Measurements from ENCODE around the gene PMFBP1. TPM values are rescaled to one million over a fixed set of nuclear protein-coding genes. Genes with fewer than 3 reads are reported as not detected.

The PMFBP1 gene
- total RNA-seq = under 0.01 TPM in 1 of 2 replicates, not detected in the other

DNA sequence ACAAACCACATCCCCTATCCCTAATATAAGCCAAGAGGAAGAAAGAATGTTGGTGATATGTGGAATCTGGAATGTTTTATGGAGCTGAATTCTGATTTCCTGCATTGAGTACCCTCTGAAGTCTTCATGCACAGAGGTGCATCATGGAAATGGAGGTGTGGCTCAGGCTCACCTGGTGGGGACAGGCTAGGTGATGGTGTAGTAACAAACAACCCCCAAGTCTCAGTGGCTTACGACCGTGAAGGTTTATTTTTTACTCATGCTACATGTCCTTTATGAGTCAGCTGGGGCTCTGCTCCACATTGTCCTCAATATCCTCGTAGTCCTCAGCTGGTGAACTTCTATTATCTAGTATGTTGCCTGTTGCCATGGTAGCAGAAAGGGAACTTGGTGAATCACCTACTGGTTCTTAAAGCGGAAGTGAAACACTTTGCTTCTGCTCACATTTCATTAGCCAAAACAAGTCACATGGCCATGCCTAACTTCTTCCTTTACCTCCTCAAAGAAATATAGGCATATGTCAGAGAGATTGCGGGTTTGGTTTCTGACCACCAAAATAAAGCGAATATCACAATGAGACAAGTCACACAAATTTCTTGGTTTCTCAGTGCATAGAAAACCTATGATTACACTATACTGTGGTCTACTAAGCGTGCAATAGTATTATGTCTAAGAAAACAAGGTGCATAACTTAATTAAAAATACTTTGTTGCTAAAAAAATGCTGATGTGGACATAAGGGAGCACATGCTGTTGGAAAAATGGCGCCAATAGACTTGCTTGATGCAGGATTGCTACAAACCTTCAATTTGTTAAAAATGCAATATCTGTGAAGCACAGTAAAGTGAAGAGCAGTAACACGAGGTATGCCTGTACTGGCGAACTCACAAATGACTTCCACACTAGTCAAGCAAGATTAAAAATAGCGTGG lies at the start of gene PMFBP1:
Gene PMFBP1, minus strand, starts transcription at position 51 of the 930 bp plus-strand sequence. CDS start 947 bp downstream, outside the sequence.

DNA sequence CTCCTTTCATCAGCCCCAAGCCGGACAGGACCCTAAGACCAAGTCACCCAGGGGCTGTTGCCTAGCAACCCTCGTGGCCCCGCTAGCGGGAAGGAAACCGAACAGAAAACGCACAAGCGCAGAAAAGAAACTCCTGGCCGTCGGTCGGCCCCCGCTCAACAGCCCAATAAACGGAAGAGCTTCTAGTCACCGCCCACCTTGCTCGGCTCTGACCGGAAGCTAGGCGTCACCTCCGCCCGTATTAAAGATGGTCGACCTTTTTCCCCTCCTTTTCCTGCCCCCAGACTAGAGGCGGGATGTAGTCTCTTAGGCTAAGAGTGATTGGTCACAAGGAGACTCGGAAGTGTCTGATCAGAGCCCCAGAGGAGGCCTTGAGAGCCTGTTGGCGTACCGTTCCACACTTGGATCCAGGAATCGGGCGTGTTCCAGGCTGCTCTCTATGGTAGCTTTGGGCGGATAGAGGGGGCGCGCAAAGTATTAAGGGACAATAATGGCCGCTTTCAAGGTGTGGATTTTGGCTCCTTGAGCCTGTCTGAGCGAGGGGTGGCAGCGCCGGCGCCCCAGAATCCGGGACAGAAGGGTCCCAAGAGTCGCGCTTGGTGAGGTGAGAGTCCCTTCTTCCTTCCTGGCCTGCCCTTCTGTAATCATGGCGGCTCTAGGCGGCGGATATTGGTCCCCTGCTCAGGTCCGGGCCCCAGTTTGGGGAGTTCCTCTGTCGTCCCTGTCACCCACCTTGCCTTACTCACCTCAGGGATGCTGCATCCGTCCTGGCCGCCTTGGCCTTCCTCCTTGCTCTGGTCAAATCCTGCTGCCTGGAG lies 78.3 kb downstream of the PMFBP1 start, which contains the start of the genes DHX38 and TXNL4B:
Gene DHX38, plus strand, starts transcription at position 400 of the 818 bp plus-strand sequence. CDS start 2,311 bp downstream, outside the sequence.
Gene TXNL4B, minus strand, starts transcription at position 173 of the 818 bp plus-strand sequence. CDS start 2,871 bp downstream, outside the sequence.

Other genes with a start within 250 kb of the PMFBP1 start
- gene PKD1L3, start 171.8 kb downstream of the PMFBP1 start, total RNA-seq = not detected in 2 replicates
- 4.8 and 5.2 TPM in 2 replicates for gene DHODH, start 163.4 kb downstream of the PMFBP1 start, total RNA-seq
- gene HP, start 117.7 kb downstream of the PMFBP1 start, total RNA-seq = under 0.01 and 0.28 TPM in 2 replicates
- gene HPR, start 108.9 kb downstream of the PMFBP1 start, total RNA-seq = not detected in 2 replicates
- gene TXNL4B, start 78.5 kb downstream of the PMFBP1 start, total RNA-seq = 5.1 and 6.9 TPM in 2 replicates
- gene DHX38, start 78.3 kb downstream of the PMFBP1 start, total RNA-seq = 64.8 and 93.7 TPM in 2 replicates